ENCODE results near the gene ACSF3.

Gene ACSF3

GRCh38 chr16:89147085-89147817 is 53.6 kb downstream of the ACSF3 start:
- DNase-seq = no peak

- no peak for DNase-seq
These were observed 55.7 kb downstream of the ACSF3 start for GRCh38 chr16:89149386-89149785.

- no peak for DNase-seq
These were observed 56.6 kb downstream of the ACSF3 start for GRCh38 chr16:89150090-89150835.

GRCh38 chr16:89150981-89151380 is 57.3 kb downstream of the ACSF3 start:
- no peak for DNase-seq

GRCh38 chr16:89152831-89153700 is 59.4 kb downstream of the ACSF3 start:
- DNase-seq = no peak

GRCh38 chr16:89153848-89154271 is 60.2 kb downstream of the ACSF3 start:
- no peak for DNase-seq

- DNase-seq = no peak
These were observed 60.9 kb downstream of the ACSF3 start for GRCh38 chr16:89154390-89155183.

- DNase-seq = no peak
These were observed 61.6 kb downstream of the ACSF3 start for GRCh38 chr16:89155184-89155679.

- DNase-seq = no peak
These were observed 62.4 kb downstream of the ACSF3 start for GRCh38 chr16:89155851-89156739.

GRCh38 chr16:89156740-89157645 is 63.3 kb downstream of the ACSF3 start:
- no peak for DNase-seq

- DNase-seq = no peak
These were observed 64.1 kb downstream of the ACSF3 start for GRCh38 chr16:89157778-89158177.

GRCh38 chr16:89159066-89159849 is 65.6 kb downstream of the ACSF3 start:
- DNase-seq = no peak

- no peak for DNase-seq
These were observed 66.2 kb downstream of the ACSF3 start for GRCh38 chr16:89159850-89160354.

- DNase-seq = no peak
These were observed 67.5 kb downstream of the ACSF3 start for GRCh38 chr16:89160977-89161701.

GRCh38 chr16:89161763-89162713 is 68.4 kb downstream of the ACSF3 start:
- no peak for DNase-seq

GRCh38 chr16:89163297-89163696 is 69.6 kb downstream of the ACSF3 start:
- no peak for DNase-seq

- no peak for DNase-seq
These were observed 70.8 kb downstream of the ACSF3 start for GRCh38 chr16:89164436-89164835.
